Vein endothelial cell (primary cell): ENCODE results near the gene HS3ST1. TPM values are rescaled to one million over a fixed set of nuclear protein-coding genes. Genes with fewer than 3 reads are reported as not detected.

Experiments
- small RNA-seq: library from RNA; depleted of rRNA; stranded (forward); fragments of <200 nt; gene quantifications from one replicate; pipeline ENCODE3, GENCODE V24; 2012
- total RNA-seq: library from RNA; depleted of rRNA; stranded (reverse); fragments of >200 nt; gene quantifications from 2 replicates; pipeline ENCODE4 v1.2.3, GENCODE V29; 2012

Gene HS3ST1
- total RNA-seq = 1.3 and 2.1 TPM in 2 replicates

GRCh38 chr4:11428231-11428898 lies at the start of gene HS3ST1:
HS3ST1 (minus strand) TSS chr4:11428894; CDS start chr4:11400005, 28,889 bp downstream.

Small RNA genes lying within 50 kb of the gene (small RNA-seq; reads per million reads assigned to genes)
- gene MIR572 = not detected
- gene RNA5SP156 = not detected
